Stimulated activated CD4-positive, alpha-beta T cell treated with anti-CD3 and anti-CD28 coated beads, Interleukin-4, amount 100 ng/mL, for 48 hours (primary cell): Measurements from ENCODE around the gene DAPK2.
"Not testable (repeated sequence)": the region's sequence is repeated elsewhere in the genome, so short reads cannot be mapped to it uniquely, and the experiment has no call there.

ENCODE experiments used
- DNase-seq, 2 donors: peaks; one replicate each; pipeline ENCODE4 v3.0.0-alpha.2; 2020; ENCODE audit warnings: low read depth in 2 of 2

DAPK2 gene

GRCh38 chr15:64053674-64054073 lies 7.4 kb upstream of the DAPK2 start:
- not testable (repeated sequence) for DNase-seq

GRCh38 chr15:64052925-64053491 lies 6.7 kb upstream of the DAPK2 start:
- no peak for DNase-seq

GRCh38 chr15:64051407-64052259 lies 5.3 kb upstream of the DAPK2 start:
- DNase-seq, result no peak

GRCh38 chr15:64051093-64051402 lies 4.8 kb upstream of the DAPK2 start:
- no peak for DNase-seq

GRCh38 chr15:64050281-64051092 lies 4.2 kb upstream of the DAPK2 start:
- no peak for DNase-seq

GRCh38 chr15:64048781-64049460 lies 2.6 kb upstream of the DAPK2 start:
- DNase-seq, result no peak

GRCh38 chr15:64045774-64046420 lies 388 bp downstream of the DAPK2 start:
- DNase-seq, result no peak

- DNase-seq, result no peak
These were observed 1.2 kb downstream of the DAPK2 start for GRCh38 chr15:64045101-64045435.

- no peak for DNase-seq
These were observed 1.8 kb downstream of the DAPK2 start for GRCh38 chr15:64044300-64045100.

- no peak for DNase-seq
These were observed 7.2 kb downstream of the DAPK2 start for GRCh38 chr15:64038878-64039610.

GRCh38 chr15:64037966-64038365 lies 8.3 kb downstream of the DAPK2 start:
- DNase-seq, result no peak

GRCh38 chr15:64037116-64037515 lies 9.2 kb downstream of the DAPK2 start:
- no peak for DNase-seq

- DNase-seq, result no peak
These were observed 10.8 kb downstream of the DAPK2 start for GRCh38 chr15:64035525-64035924.

- no peak for DNase-seq
These were observed 11.8 kb downstream of the DAPK2 start for GRCh38 chr15:64034519-64034918.

- no peak for DNase-seq
These were observed 14.0 kb downstream of the DAPK2 start for GRCh38 chr15:64032329-64032728.

- no peak for DNase-seq
These were observed 16.2 kb downstream of the DAPK2 start for GRCh38 chr15:64030123-64030522.

GRCh38 chr15:64029633-64030032 lies 16.7 kb downstream of the DAPK2 start:
- DNase-seq, result no peak

- DNase-seq, result no peak
These were observed 17.2 kb downstream of the DAPK2 start for GRCh38 chr15:64029110-64029509.

GRCh38 chr15:64026591-64026990 lies 19.7 kb downstream of the DAPK2 start:
- no peak for DNase-seq
